Endothelial cell of umbilical vein (primary cell): ENCODE measurements around the gene MLLT6. TPM values are rescaled to one million over a fixed set of nuclear protein-coding genes. Genes with fewer than 3 reads are reported as not detected.

Experiments used
- BruUV-seq: library from RNA; stranded (reverse); fragments of 400-500 nt; replicated peaks from 2 replicates; lab custom pipeline; 2021; lab: Mats Ljungman, UMichigan
- CTCF ChIA-PET: fragments of 300-600, 350-600 bp; sonication (Branson Sonifier 250); formaldehyde crosslinking; loops from one replicate; lab custom pipeline; 2021; ENCODE audit warnings: antibody characterized with exemption, inconsistent platforms; lab: Charles Lee
- POLR2A ChIA-PET: fragments of 300-600, 350-600 bp; sonication (Branson Sonifier 250); formaldehyde crosslinking; loops from one replicate; lab custom pipeline; 2021; ENCODE audit warnings: antibody characterized with exemption, inconsistent platforms; lab: Charles Lee
- DNase-seq: peaks from one replicate; pipeline ENCODE4 v3.0.0-alpha.2; 2011; ENCODE audit warnings: low read depth, low spot score
- FAIRE-seq: peaks from 2 replicates; lab custom pipeline; 2011; peaks lifted over from hg19 to GRCh38; lab: Jason Lieb, UNC
- H2AFZ ChIP-seq: 2 replicates; pipeline ENCODE4 v1.6.0; 2012; ENCODE audit warnings: low read depth, low read length, control low read depth, inconsistent platforms
- H3K27ac ChIP-seq: 2 replicates; pipeline ENCODE4 v1.5.1; 2011; ENCODE audit warnings: low read depth, mild to moderate bottlenecking, control low read depth, low read length, moderate library complexity; ENCODE audit not compliant: insufficient read depth
- H3K27me3 ChIP-seq, 2 experiments: 2 replicates each; pipeline versions ENCODE4 v1.6.0 to v1.6.1; 2011; ENCODE audit warnings: low read length in 2 of 2, mixed read lengths in 1 of 2; ENCODE audit not compliant: control insufficient read depth in 2 of 2, insufficient read depth in 2 of 2
- H3K36me3 ChIP-seq, 2 experiments: 2 replicates in 1 of 2; 3 replicates in 1 of 2; pipeline ENCODE4 v1.5.1; 2011; ENCODE audit warnings: low read length in 2 of 2, mild to moderate bottlenecking in 1 of 2, moderate library complexity in 1 of 2; ENCODE audit not compliant: control insufficient read depth in 2 of 2, insufficient read depth in 2 of 2; ENCODE audit errors: extremely low read depth in 1 of 2
- H3K4me1 ChIP-seq: 3 replicates; pipeline ENCODE4 v1.5.1; 2011; ENCODE audit warnings: mild to moderate bottlenecking, low read length; ENCODE audit not compliant: control insufficient read depth, insufficient read depth; ENCODE audit errors: extremely low read depth
- H3K4me2 ChIP-seq: 2 replicates; pipeline ENCODE4 v1.6.1; 2011; ENCODE audit warnings: low read length, control low read depth, mixed read lengths; ENCODE audit not compliant: insufficient read depth
- H3K4me3 ChIP-seq, 3 experiments: fragments of 200-600 bp in 1 of 3; sonication (generic), shearing (Covaris generic) in 1 of 3; replicated peaks in 1 of 3; 2 replicates each; pipeline ENCODE4 v1.5.1; 2011 to 2016; ENCODE audit warnings: control low read depth in 3 of 3, low read length in 3 of 3, mild to moderate bottlenecking in 2 of 3, inconsistent platforms in 1 of 3, low read depth in 1 of 3, moderate library complexity in 1 of 3; ENCODE audit not compliant: insufficient read depth in 1 of 3
- H3K79me2 ChIP-seq: 2 replicates; pipeline ENCODE4 v1.6.0; 2012; ENCODE audit warnings: low read length, inconsistent platforms; ENCODE audit not compliant: control insufficient read depth, insufficient read depth
- H3K9ac ChIP-seq: replicated peaks from 2 replicates; pipeline ENCODE3; 2011; ENCODE audit warnings: low read length, control low read depth; ENCODE audit not compliant: insufficient read depth; ENCODE audit errors: extremely low read depth
- H3K9me1 ChIP-seq: replicated peaks from 3 replicates; pipeline ENCODE4 v1.6.0; 2011; ENCODE audit warnings: mild to moderate bottlenecking, low read length; ENCODE audit not compliant: control insufficient read depth, insufficient read depth; ENCODE audit errors: extremely low read depth
- H3K9me3 ChIP-seq: replicated peaks from 2 replicates; pipeline ENCODE4 v1.5.1; 2012; ENCODE audit warnings: low read length, inconsistent platforms; ENCODE audit not compliant: control insufficient read depth, insufficient read depth
- H4K20me1 ChIP-seq: replicated peaks from 2 replicates; pipeline ENCODE3; 2011; ENCODE audit warnings: mild to moderate bottlenecking, low read length; ENCODE audit not compliant: control insufficient read depth, insufficient read depth; ENCODE audit errors: extremely low read depth
- EZH2 ChIP-seq: IDR thresholded peaks from 2 replicates; pipeline ENCODE4 v1.6.1; 2012; ENCODE audit warnings: borderline replicate concordance, low read depth, mild to moderate bottlenecking, moderate library complexity, low read length, inconsistent platforms; ENCODE audit not compliant: severe bottlenecking
- FOS ChIP-seq: IDR thresholded peaks from 2 replicates; pipeline ENCODE4 v1.6.1; 2011; ENCODE audit warnings: mild to moderate bottlenecking, low read length, moderate library complexity, borderline replicate concordance; ENCODE audit not compliant: insufficient read depth
- GATA2 ChIP-seq: IDR thresholded peaks from 2 replicates; pipeline ENCODE4 v1.7.0; 2011; ENCODE audit warnings: low read depth, mild to moderate bottlenecking, moderate library complexity, mixed read lengths, low read length; ENCODE audit not compliant: insufficient read length, insufficient read depth
- JUN ChIP-seq: IDR thresholded peaks from 2 replicates; pipeline ENCODE4 v1.6.1; 2011; ENCODE audit warnings: borderline replicate concordance, low read depth; ENCODE audit not compliant: insufficient read length, insufficient read depth
- MYC ChIP-seq: IDR thresholded peaks from one replicate; pipeline ENCODE4 v1.6.1; 2011; ENCODE audit warnings: mild to moderate bottlenecking, low read depth, low read length
- POLR2A ChIP-seq: IDR thresholded peaks from 2 replicates; pipeline ENCODE4 v1.6.1; 2012; ENCODE audit warnings: low read depth, mild to moderate bottlenecking, control low read depth, low read length
- dilution Hi-C: fragments of 300-500 bp; cut with MboI; formaldehyde crosslinking; loops from one replicate; pipeline ENCODE4 v1.15.0; 2019; ENCODE audit warnings: low sequenced_read_pairs; ENCODE audit not compliant: extremely low pct_ligation_motif_present
- intact Hi-C: fragments of 100-400 bp; cut with micrococcal nuclease; formaldehyde crosslinking; loops from one replicate; pipeline ENCODE4 v1.10.0; 2022
- polyA plus RNA-seq, 4 experiments: library from polyadenylated mRNA; depleted of rRNA in 3 of 4; stranded (reverse) in 3 of 4; unstranded in 1 of 4; fragments of >200 nt; gene quantifications; 2 replicates each; pipeline versions ENCODE4 v1.2.1 to v1.2.3, GENCODE V29; 2011 to 2012; ENCODE audit warnings: missing spikeins in 1 of 4
- total RNA-seq: library from RNA; stranded (reverse); gene quantifications from 2 replicates; pipeline ENCODE4 v1.2.3, GENCODE V29; 2021
- TF ChIP-seq, protein P1 (sequence below): IDR thresholded peaks from 2 replicates; pipeline ENCODE4 v1.6.1; 2011; ENCODE audit not compliant: insufficient read depth, insufficient read length
- TF ChIP-seq, protein P2 (sequence below), 2 donors: IDR thresholded peaks; 1 replicate in 1 of 2; 2 replicates in 1 of 2; pipeline ENCODE4 v1.5.1; 2011; ENCODE audit warnings: low read length in 2 of 2, mild to moderate bottlenecking in 2 of 2, moderate library complexity in 2 of 2, control low read depth in 1 of 2, inconsistent platforms in 1 of 2, low read depth in 1 of 2; ENCODE audit not compliant: insufficient read depth in 1 of 2; ENCODE audit errors: extremely low read depth in 1 of 2

MLLT6 gene
- total and polyA plus RNA-seq, 2 donors (not counting 3 experiments of a cell fraction or from before 2014, with no cell fraction given), result 32.1 to 85.4 TPM

GRCh38 chr17:38667787-38668122 is 37.3 kb upstream of the MLLT6 start:
- intact Hi-C loops, result loop anchor here (1.0 to 5.0 kb wide), 5 partner anchors 60 to 244 kb away; partner anchors contain the start of gene SRCIN1
- H3K4me3 ChIP-seq, result no peak overlapping the region

DNA sequence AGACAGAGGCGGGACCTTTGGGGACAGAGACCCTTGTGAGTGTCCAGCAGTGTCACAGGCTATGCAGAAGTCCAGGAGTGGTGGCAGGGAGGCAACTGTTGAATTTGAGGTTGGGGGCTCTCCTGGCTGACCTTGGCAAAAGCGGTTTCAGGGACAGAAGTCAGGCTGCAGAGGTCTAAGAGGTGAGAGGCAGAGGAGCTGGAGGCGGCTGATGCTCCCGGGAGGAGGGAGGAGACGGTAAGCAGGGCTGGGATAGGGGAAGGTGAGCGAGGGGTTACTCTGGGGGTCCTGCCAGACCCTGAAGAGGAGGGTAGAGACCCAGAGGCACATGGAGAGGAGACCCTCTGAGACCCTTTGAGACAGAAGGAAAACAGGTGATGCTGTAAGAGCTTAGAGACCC is 35.6 kb upstream of the MLLT6 start:
- Histone ChIP-seq H2AFZ (no peak overlapping the region), H3K9me1 (no peaks in the 10 kb centered on the region), H3K9ac (no peak overlapping the region), H4K20me1 (no peaks in the 10 kb centered on the region), H3K79me2 (no peaks in the 10 kb centered on the region), H3K27me3 (peaks cover 47 to 58% of the 10 kb centered on the region in 2 experiments), H3K36me3 (no peaks in the 10 kb centered on the region), H3K4me1 (peaks cover 5% of the 10 kb centered on the region), H3K4me3 (no peak overlapping the region), H3K4me2 (no peak overlapping the region), H3K27ac (no peak overlapping the region), H3K9me3 (no peaks in the 10 kb centered on the region)
- FAIRE-seq (no peak), DNase-seq (no peak)
- intact Hi-C loops, result loop anchor here (5.0 kb wide), 1 partner anchor 62 kb away; the partner anchor contains the start of gene SRCIN1
- POLR2A ChIA-PET, result no interaction called here
- CTCF ChIA-PET, result interaction anchor here (1.0 to 8.4 kb wide), 6 partner anchors 9 to 317 kb away, joined by 3 to 321 read pairs (median 14); no protein-coding TSS in a partner anchor
- BruUV-seq, result no TSS peak
- TF ChIP-seq EZH2, result no peak
- no peak for TF ChIP-seq MYC
- TF ChIP-seq GATA2, result no peak
- TF ChIP-seq, protein P1, sequence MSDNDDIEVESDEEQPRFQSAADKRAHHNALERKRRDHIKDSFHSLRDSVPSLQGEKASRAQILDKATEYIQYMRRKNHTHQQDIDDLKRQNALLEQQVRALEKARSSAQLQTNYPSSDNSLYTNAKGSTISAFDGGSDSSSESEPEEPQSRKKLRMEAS, result no peak
- no peak for TF ChIP-seq JUN
- TF ChIP-seq POLR2A, result no peak
- TF ChIP-seq, protein P2, sequence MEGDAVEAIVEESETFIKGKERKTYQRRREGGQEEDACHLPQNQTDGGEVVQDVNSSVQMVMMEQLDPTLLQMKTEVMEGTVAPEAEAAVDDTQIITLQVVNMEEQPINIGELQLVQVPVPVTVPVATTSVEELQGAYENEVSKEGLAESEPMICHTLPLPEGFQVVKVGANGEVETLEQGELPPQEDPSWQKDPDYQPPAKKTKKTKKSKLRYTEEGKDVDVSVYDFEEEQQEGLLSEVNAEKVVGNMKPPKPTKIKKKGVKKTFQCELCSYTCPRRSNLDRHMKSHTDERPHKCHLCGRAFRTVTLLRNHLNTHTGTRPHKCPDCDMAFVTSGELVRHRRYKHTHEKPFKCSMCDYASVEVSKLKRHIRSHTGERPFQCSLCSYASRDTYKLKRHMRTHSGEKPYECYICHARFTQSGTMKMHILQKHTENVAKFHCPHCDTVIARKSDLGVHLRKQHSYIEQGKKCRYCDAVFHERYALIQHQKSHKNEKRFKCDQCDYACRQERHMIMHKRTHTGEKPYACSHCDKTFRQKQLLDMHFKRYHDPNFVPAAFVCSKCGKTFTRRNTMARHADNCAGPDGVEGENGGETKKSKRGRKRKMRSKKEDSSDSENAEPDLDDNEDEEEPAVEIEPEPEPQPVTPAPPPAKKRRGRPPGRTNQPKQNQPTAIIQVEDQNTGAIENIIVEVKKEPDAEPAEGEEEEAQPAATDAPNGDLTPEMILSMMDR (IDR thresholded peaks at IDR 0.05; ENCODE audit: extremely low read depth in 1 of 2, insufficient read depth in 1 of 2, low read depth in 1 of 2, low read length in 2 of 2), result no peak
- dilution Hi-C loops, result no loop called here

More at GRCh38 chr17:38667787-38668122, 37.3 kb upstream of the MLLT6 start:
- dilution Hi-C loops, result no loop called here
- no peak for DNase-seq
- H3K79me2 ChIP-seq, result no peaks in the 10 kb centered on the region
- peaks cover 43% of the 10 kb centered on the region in 2 experiments for H3K27me3 ChIP-seq
- no peak overlapping the region for H3K9ac ChIP-seq
- ChIA-PET POLR2A (interaction anchor here (0.7 kb wide), 1 partner anchor 109 kb away, joined by 3 read pairs; no protein-coding TSS in a partner anchor), CTCF (interaction anchor here (0.6 to 8.4 kb wide), 36 partner anchors 9 to 577 kb away, joined by 3 to 321 read pairs (median 4); partner anchors contain the start of gene CISD3)
- no peak overlapping the region for H2AFZ ChIP-seq
- no peaks in the 10 kb centered on the region for H3K9me1 ChIP-seq
- no peaks in the 10 kb centered on the region for H3K9me3 ChIP-seq
- H4K20me1 ChIP-seq, result no peaks in the 10 kb centered on the region
- H3K4me1 ChIP-seq, result no peaks in the 10 kb centered on the region
- BruUV-seq, result no TSS peak
- TF ChIP-seq GATA2, result no peak
- no peak for TF ChIP-seq FOS
- no peaks in the 10 kb centered on the region for H3K36me3 ChIP-seq
- no peak for FAIRE-seq
- no peak overlapping the region for H3K27ac ChIP-seq
- no peak overlapping the region for H3K4me2 ChIP-seq
